ENCODE measurements around the gene WDR49. TPM values are rescaled to one million over a fixed set of nuclear protein-coding genes. Genes with fewer than 3 reads are reported as not detected.
A peak's percentile ranks its signal among the peaks of the same experiment; 100 is the strongest.

The WDR49 gene
- total RNA-seq: 0.49 TPM

- peak; percentile 15 for DNase-seq
Measured at GRCh38 chr3:167653760-167654159, at the start of gene WDR49. Gene WDR49, minus strand, starts transcription at chr3:167653942. Its CDS starts 517 bp downstream, at chr3:167653425.

GRCh38 chr3:167700926-167701325 is 47.2 kb upstream of the WDR49 start:
- DNase-seq: no peak

DNA sequence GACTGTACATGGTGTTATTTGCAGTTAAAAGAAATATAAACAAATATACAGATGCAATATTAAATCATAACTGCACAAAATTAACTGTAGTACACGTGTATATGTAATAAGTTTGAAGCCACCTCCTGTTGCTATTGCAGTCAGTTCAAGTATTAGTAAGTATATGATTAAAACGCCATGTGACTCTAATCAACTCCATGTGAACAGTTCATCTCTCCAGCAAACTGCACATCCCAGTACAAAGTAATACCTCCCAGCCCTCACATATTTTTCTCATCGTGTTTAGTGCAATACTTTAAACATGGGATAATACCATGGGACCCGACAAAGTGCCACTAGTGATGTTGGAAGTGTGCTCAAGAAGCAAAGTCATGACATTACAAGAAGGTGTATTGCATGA is 46.3 kb upstream of the WDR49 start:
- DNase-seq: no peak

DNA sequence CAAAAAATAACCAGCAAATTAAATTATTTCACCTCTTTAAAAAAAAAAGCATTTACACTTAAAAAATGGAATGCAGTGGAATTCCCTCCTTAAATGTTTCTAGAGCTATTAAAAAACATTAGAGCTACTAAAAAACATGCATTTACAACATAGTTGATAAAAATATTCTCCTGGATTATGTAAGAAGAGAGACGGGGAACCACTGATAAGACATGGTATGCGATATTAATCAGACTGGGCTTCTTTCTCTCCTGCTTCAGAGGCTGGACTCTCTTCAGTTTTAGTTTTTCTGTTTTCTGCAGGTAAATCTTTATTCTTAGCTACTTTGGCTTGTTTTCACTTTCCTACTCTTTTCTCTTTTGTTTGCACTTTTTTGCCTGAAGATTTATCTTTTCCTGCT is 40.4 kb upstream of the WDR49 start:
- no peak for DNase-seq

DNA sequence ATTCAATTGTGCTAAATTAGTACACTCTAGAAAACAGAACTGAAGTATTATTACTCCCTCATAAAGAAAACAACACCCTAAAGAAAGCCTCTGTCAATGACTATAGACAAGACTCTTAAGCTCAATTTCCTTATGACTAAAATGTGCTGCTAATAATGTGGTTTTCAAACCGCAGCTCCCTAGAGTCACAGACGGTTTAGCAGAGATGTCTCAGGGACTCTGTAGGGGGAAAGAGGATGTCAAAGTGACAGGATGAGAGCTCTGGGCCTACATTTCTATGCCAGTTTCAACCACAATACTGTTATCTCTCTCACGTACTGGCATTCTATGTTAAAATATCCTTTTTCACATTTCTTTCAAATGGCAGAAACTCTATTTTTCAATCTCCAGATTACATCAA is 37.6 kb upstream of the WDR49 start:
- DNase-seq: no peak

DNA sequence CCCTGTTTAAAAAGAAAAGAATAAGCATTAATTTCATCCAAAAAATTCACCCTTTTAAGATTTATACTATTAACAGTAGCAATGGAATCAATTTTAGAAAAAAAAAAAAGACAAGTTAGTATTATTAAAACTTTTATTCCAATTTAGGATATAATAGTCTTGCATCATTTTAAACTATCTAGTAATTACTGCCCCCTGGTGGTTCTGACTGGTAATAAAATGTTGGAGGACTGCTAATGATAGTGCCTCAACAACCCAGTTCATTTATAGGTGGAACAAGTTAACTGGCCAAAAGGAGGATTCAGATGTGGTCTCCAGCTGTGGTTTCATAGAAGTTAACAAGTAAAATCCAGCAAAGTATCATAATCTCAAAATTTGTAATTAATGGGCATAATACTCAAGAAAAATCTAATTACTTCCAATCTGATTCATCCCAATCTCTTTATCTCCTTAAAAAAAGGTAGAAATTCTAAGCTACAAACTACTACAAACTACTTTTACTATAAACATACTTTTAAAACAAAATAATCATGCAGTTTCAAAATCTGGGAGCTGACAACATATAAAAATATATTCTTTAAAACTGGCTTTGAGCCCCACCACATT is 30.7 kb upstream of the WDR49 start:
- DNase-seq: peak; percentile 4

DNA sequence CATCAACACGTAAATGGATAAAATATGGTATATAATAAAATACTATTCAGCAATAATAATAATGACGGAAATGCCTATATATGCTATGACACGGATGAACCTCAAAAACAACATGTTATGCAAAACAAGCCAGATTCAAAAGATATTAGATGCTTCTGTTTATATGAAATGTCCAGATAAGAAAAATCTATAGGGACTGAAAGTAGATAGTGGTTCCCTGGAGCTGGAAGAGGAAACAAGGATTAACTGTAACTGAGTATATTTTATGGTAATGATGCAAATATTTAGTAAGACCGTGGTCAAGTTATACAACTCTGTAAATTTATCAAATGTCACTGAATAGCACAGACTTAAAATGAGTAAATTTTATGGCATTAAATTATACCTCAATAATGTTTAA is 25.8 kb upstream of the WDR49 start:
- no peak for DNase-seq

DNA sequence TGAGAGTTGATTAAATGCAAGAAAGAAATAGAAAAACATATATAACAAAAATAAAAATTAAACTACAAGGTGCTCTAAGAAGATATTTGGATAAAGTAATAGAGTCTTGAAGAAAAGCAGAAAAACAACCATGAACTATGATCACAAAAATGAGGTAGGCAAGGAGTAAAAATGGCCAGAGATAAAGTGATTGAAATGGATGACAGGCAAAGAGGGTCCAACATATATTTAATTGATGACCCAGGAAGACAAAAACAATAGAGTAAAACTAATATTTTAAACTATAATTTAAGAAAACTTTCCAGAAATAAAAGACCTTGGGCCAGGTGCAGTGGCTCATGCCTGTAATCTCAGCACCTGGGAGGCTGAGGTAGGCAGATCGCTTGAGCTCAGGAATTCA is 22.1 kb upstream of the WDR49 start:
- DNase-seq: no peak

- no peak for DNase-seq
Measured at GRCh38 chr3:167673221-167673620, 19.5 kb upstream of the WDR49 start.

GRCh38 chr3:167671878-167672427 is 18.2 kb upstream of the WDR49 start:
- DNase-seq: no peak

- DNase-seq: no peak
Measured at GRCh38 chr3:167669699-167670098, 16.0 kb upstream of the WDR49 start.

GRCh38 chr3:167668651-167669050 is 14.9 kb upstream of the WDR49 start:
- no peak for DNase-seq

- no peak for DNase-seq
Measured at GRCh38 chr3:167666563-167666962, 12.8 kb upstream of the WDR49 start.

DNA sequence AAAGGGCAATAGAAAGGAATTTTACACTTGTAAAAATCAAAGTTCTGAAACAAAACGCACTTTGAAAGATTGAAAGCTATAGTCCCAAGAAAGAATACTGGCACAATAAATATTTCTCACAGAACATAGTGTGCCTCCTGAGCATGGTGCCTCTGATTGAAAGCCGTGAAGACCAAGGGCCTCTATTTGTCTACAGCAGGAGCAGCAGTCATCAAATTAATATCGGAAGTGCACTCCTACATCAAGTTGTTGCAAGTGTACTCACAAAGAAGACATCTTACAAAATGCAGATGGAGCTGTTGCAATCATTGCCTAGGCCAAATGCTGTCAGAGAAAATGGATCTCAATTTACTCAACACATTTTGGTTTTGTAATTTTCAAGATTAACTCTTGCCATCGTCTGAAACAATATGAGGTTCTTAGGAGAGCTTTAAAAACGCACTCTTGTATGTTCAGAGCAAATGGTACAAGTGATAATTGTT is 9.2 kb upstream of the WDR49 start:
- DNase-seq: no peak

GRCh38 chr3:167657684-167658225 is 4.0 kb upstream of the WDR49 start:
- no peak for DNase-seq

DNA sequence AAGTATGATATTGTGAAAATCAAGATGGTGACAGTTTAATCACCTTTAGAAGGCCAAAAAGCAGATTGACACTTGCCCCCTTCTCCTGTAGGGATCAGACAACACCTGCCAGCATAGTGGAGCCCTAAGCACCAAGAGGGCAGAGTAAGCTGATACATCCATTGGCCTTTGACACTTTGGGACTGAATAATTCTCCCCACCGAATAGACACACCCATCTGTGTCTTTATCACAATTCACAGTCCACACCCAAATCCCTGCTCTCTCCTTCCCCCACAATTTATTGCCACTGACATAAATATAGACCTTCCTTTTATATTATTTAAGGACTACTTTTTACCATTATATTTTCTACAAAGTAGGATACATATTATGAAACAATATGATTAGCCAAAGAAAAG is 3.1 kb upstream of the WDR49 start:
- no peak for DNase-seq

GRCh38 chr3:167653155-167653554 is 587 bp downstream of the WDR49 start:
- DNase-seq: no peak

GRCh38 chr3:167651826-167652225 is 1.9 kb downstream of the WDR49 start:
- no peak for DNase-seq

- DNase-seq: no peak
Measured at GRCh38 chr3:167650459-167650858, 3.3 kb downstream of the WDR49 start.

- no peak for DNase-seq
Measured at GRCh38 chr3:167649746-167650145, 4.0 kb downstream of the WDR49 start.

DNA sequence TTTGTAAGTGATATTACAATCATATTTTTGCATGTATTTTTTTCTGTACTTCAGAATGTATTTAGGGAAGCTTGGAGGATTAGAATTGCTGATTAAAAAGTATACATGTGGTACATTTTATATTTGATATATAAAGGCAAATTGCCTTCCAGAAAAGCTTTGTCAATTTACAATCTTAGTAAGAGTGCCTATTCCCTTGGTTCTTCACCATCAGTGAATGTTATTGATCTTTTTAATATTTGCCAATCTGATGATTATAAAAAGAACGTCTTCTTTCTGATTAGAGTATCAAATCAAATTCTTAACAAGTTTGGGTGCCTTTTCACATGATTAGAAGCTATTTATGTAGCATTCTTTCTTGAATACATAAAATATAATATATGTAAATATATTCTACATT is 9.1 kb downstream of the WDR49 start:
- DNase-seq: no peak

GRCh38 chr3:167631471-167631870 is 22.3 kb downstream of the WDR49 start:
- no peak for DNase-seq

- DNase-seq: no peak
Measured at GRCh38 chr3:167626490-167626889, 27.3 kb downstream of the WDR49 start.

DNA sequence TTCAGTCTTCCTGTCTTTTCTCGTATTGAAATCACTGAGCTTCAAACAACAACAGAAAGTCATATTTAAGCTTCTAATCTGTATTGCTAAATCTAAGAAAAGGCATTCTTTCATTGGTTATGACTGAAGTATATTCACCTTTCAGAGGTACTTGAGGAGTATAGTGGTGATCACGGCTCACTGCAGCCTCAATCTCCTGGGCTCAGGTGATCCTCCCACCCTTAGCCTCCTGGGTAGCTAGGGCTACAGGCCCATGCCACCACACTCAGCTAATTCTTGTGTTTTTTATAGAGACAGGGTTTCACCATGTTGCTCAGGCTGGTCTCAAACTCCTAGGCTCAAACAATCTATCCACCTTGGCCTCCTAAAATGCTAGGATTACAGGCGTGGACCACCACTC is 38.7 kb downstream of the WDR49 start:
- no peak for DNase-seq
